Heart left ventricle (tissue), 16 donors: ENCODE data around the gene ARHGEF3. TPM values are rescaled to one million over a fixed set of nuclear protein-coding genes. Genes with fewer than 3 reads are reported as not detected.

ENCODE experiments used
- ATAC-seq, 4 donors: fragments of 200-7000 bp; cut with Tn5 transposase; one replicate each; pipeline ENCODE4 v1.9.1; 2020 to 2022; ENCODE audit warnings: moderate library complexity in 4 of 4, mild to moderate bottlenecking in 3 of 4, moderate number of reproducible peaks in 1 of 4
- DNase-seq, 5 donors: peaks; one replicate each; pipeline ENCODE4 v3.0.0-alpha.2; 2020
- H3K27ac ChIP-seq, 12 donors: fragments of 200-600 bp; sonication (generic) in 4 of 12; one replicate each; pipeline versions ENCODE4 v1.5.0 to v1.8.0; 2016 to 2022; ENCODE audit warnings: mild to moderate bottlenecking in 2 of 12
- H3K27me3 ChIP-seq, 9 donors: fragments of 200-600 bp; sonication (generic) in 2 of 9; one replicate each; pipeline versions ENCODE4 v1.5.1 to v1.8.0; 2016 to 2022; ENCODE audit warnings: mild to moderate bottlenecking in 3 of 9
- H3K36me3 ChIP-seq, 9 donors: fragments of 200-600 bp; sonication (generic) in 2 of 9; one replicate each; pipeline versions ENCODE4 v1.5.0 to v1.8.0; 2018 to 2022; ENCODE audit warnings: mild to moderate bottlenecking in 2 of 9
- H3K4me1 ChIP-seq, 12 donors: fragments of 200-600 bp; sonication (generic) in 4 of 12; one replicate each; pipeline versions ENCODE4 v1.5.0 to v1.8.0; 2016 to 2022; ENCODE audit warnings: mild to moderate bottlenecking in 3 of 12
- H3K4me3 ChIP-seq, 12 donors: fragments of 200-600 bp; sonication (generic) in 4 of 12; one replicate each; pipeline versions ENCODE4 v1.5.0 to v1.8.0; 2017 to 2022; ENCODE audit warnings: mild to moderate bottlenecking in 9 of 12, moderate library complexity in 4 of 12
- H3K9me3 ChIP-seq, 12 donors: fragments of 200-600 bp; sonication (generic) in 4 of 12; one replicate each; pipeline versions ENCODE4 v1.5.0 to v1.8.0; 2016 to 2022; ENCODE audit warnings: mild to moderate bottlenecking in 1 of 12
- POLR2A ChIP-seq, 2 donors: fragments of 450-650 bp; IDR thresholded peaks; one replicate each; pipeline ENCODE4 v1.6.1; 2017; ENCODE audit warnings: antibody characterized with exemption in 2 of 2, mild to moderate bottlenecking in 2 of 2, moderate library complexity in 2 of 2
- WGBS, 4 donors: extraction: QIAGEN DNeasy Blood & Tissue Kit in 2 of 4; methylation state at CpG; one replicate each; pipeline versions ENCODE4 v1.1.5 to v1.1.7; 2013 to 2018; 5-methylcytosine and 5-hydroxymethylcytosine counted together
- intact Hi-C, 10 donors: fragments of 100-400 bp; cut with DNase I; formaldehyde crosslinking; loops; one replicate each; pipeline versions ENCODE4 v1.11.1 to v1.14.2; 2022
- polyA plus RNA-seq, 2 donors: library from polyadenylated mRNA; stranded (reverse); fragments of 200-250 nt; gene quantifications; one replicate each; pipeline ENCODE4 v1.2.3, GENCODE V29; 2013
- total RNA-seq, 9 donors: library from RNA; depleted of rRNA in 2 of 9; stranded (reverse); fragments of >200 nt in 2 of 9; fragmentation: NEBNext Ultra II Directional in 3 of 9; extraction: Animal tissue kit (Norgen Biotek cat#: 25700) in 3 of 9; gene quantifications; one replicate each; pipeline versions ENCODE4 v1.1.0 to v1.2.4, GENCODE V29; 2016 to 2023
- TF ChIP-seq, protein P1 (sequence below), 12 donors: fragments of 200-600 bp; sonication (generic) in 4 of 12; IDR thresholded peaks; one replicate each; pipeline versions ENCODE4 v1.5.0 to v1.8.0; 2018 to 2022; ENCODE audit warnings: antibody characterized with exemption in 12 of 12, mild to moderate bottlenecking in 5 of 12
- donor health status: ischemic (EF 13 %, LVEDD 7.1; RV severe dilation, severe dysfunction).
- donor health status: healthy with polysubstance abuse.
- donor health status: DM: no; HTN: yes; CAD: no.
- donor health status: DM: no; HTN: no; CAD: no.
- donor health status: ischemic (EF 25% LVEDD 6.9; RV normal size, moderate dysfunction).
- donor health status: ischemic (EF 25% LVEDD 5.7; RV mildly dilated, moderate dysfunction).
- donor health status: healthy.
- donor health status: DM: yes; HTN: yes; CAD: no.
- donor health status: ischemic (EF 35%, LVEDD 5.7; RV mildly dilated, moderate dysfunction).
- donor health status: nonischemic (EF 11% LVEDD 7.7; RV severe dilation, severe dysfunction).
- donor health status: DM: yes; HTN: yes; CAD: no.
- donor health status: PGD.
- donor health status: ischemic (EF 29% LVEDD 5.4; RV normal size, mild dysfunction).
- donor health status: nonischemic (EF 23%, LVEDD 6.1; RV moderate dilation, normal function).

ARHGEF3 gene
- total and polyA plus RNA-seq, 11 donors, result 6.5 to 36.8 (median 16.8) TPM

DNA sequence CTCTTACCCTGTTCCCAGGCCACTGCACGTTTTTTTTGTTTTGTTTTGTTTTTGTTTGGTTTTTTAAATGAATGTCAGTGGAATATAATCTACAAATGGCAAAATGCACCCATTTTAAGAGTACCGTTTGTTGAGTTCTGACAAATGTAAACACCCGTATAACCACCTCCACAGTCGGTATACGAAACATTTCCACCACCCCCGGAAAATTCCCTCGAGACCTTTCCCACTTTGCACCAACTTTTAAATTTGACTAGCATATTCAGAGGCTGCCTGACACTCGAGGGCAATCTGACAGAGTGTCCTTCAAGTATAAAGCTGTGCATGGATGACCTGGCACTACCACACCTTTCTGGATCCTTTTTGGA lies 613 bp upstream of the ARHGEF3 start:
- Histone ChIP-seq H3K4me1 (peaks cover 3 to 46% (median 26%) of the 10 kb centered on the region in 12 donors), H3K36me3 (no peaks in the 10 kb centered on the region), H3K27ac (peak overlapping the region in 3 of 12 donors; percentile 70 to 87 (median 75)), H3K4me3 (peak overlapping the region in 11 of 12 donors; percentile 70 to 94 (median 87)), H3K27me3 (no peaks in the 10 kb centered on the region), H3K9me3 (no peaks in the 10 kb centered on the region)
- no peak for ATAC-seq
- WGBS, 4 donors, result 39 to 50% (median 46%) methylated on average over 8 of the region's 8 CpGs
- TF ChIP-seq, protein P1, sequence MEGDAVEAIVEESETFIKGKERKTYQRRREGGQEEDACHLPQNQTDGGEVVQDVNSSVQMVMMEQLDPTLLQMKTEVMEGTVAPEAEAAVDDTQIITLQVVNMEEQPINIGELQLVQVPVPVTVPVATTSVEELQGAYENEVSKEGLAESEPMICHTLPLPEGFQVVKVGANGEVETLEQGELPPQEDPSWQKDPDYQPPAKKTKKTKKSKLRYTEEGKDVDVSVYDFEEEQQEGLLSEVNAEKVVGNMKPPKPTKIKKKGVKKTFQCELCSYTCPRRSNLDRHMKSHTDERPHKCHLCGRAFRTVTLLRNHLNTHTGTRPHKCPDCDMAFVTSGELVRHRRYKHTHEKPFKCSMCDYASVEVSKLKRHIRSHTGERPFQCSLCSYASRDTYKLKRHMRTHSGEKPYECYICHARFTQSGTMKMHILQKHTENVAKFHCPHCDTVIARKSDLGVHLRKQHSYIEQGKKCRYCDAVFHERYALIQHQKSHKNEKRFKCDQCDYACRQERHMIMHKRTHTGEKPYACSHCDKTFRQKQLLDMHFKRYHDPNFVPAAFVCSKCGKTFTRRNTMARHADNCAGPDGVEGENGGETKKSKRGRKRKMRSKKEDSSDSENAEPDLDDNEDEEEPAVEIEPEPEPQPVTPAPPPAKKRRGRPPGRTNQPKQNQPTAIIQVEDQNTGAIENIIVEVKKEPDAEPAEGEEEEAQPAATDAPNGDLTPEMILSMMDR (IDR thresholded peaks at IDR 0.05), result no peak
- TF ChIP-seq POLR2A (IDR thresholded peaks at IDR 0.05), result no peak
- no peak for DNase-seq
- intact Hi-C loops, result loop anchor here in 9 of 10 donors (5.0 to 10.0 kb wide), 9 partner anchors 50 to 185 kb away; no protein-coding TSS in a partner anchor

DNA sequence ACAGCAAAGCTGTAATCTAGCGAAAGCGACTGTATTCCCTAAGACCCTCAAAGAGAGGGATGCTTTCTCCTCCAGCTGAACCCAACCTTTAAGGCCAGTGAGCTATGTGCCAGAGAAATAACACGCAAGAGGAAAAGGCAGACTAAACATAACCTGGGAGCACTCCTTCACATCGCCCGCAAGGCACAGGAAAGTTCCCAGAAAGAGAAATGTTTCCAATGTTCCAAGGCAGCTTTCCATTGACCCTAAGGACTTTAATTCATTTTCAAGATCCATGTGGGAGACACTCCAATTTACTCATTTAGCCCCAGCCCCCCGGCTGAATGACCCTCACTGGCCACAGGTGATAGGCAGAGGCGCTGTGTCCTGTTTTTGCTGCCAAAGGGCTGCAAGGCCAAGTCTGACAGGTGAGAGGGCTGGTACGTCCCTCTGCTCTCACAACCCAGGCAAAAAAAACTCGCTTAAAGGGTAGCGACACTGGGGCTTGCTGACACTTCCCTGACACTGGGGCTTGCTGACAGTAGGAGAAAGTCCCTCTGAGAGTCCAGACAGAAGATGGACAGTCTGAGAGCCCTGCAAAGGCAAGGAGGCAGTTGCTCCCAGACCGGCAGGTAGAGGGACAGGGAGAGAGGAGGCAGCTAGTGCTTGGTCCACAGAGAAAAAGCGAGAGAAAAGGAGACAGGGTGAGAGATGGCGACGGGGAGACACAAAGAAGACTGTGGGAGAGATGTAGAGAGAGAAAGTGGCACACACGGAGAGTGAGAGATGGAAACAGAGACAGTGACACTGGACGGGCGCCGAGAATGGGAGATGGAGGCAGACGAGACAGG lies 702 bp downstream of the ARHGEF3 start:
- peak overlapping the region; percentile 26 to 87 (median 72) for H3K27ac ChIP-seq
- H3K27me3 ChIP-seq, result no peaks in the 10 kb centered on the region
- DNase-seq (peak in 1 of 5 donors; percentile 23), ATAC-seq (peak; percentile 10 to 31 (median 28))
- H3K36me3 ChIP-seq, result no peaks in the 10 kb centered on the region
- intact Hi-C loops, result loop anchor here (1.0 to 10.0 kb wide), 14 partner anchors 49 to 188 kb away; no protein-coding TSS in a partner anchor
- 21 to 32% (median 28%) methylated on average over 19 of the region's 19 CpGs for WGBS, 4 donors
- H3K4me1 ChIP-seq, result peaks cover 3 to 58% (median 31%) of the 10 kb centered on the region in 12 donors
- H3K9me3 ChIP-seq, result no peaks in the 10 kb centered on the region
- H3K4me3 ChIP-seq, result peak overlapping the region; percentile 70 to 94 (median 86)
- TF ChIP-seq, protein P1 (IDR thresholded peaks at IDR 0.05), result no peak
- no peak for TF ChIP-seq POLR2A (IDR thresholded peaks at IDR 0.05)

DNA sequence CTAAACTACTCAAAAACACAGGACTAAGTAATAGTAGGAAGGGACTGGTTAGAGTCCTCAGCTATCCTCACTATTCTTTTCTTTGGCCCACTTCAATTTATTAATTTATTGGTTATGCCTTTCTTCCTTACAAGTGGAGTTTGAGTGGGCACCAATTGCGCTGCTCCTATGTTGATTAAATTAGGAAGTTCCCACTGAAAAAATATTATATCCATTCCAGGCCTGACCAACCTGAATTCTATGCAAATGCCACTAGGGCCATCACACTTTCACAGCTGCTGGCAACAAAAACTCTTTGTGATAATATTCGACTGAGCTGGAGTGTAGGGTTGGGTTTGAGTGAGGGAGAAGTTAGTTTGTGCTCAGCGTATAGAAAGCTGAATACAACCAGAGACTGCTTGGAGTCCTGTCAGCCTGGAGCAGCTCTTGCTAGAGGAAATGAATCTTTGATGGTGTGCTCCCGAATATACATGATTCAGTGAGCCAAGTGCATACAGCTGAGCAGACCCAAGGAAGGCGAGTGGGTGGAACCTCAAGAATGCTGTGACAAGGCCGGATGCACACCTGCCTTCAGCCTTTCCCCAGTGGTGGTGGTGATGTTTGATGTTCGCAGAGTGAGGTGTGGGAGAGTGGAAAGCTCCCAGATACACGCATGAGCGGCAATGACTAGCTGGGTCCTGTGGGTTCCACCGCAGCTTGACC lies 1.5 kb downstream of the ARHGEF3 start:
- intact Hi-C loops, result loop anchor here (1.0 to 10.0 kb wide), 13 partner anchors 48 to 189 kb away; no protein-coding TSS in a partner anchor
- DNase-seq (peak in 1 of 5 donors; percentile 22), ATAC-seq (peak in 3 of 4 donors; percentile 4 to 27 (median 10))
- H3K27ac ChIP-seq, result peak overlapping the region in 10 of 12 donors; percentile 38 to 87 (median 74)
- no peaks in the 10 kb centered on the region for H3K27me3 ChIP-seq
- no peaks in the 10 kb centered on the region for H3K36me3 ChIP-seq
- 22 to 47% (median 38%) methylated on average over 10 of the region's 10 CpGs for WGBS, 4 donors
- no peaks in the 10 kb centered on the region for H3K9me3 ChIP-seq
- peaks cover 3 to 66% (median 37%) of the 10 kb centered on the region in 12 donors for H3K4me1 ChIP-seq
- H3K4me3 ChIP-seq, result peak overlapping the region; percentile 70 to 94 (median 86)
- no peak for TF ChIP-seq POLR2A (IDR thresholded peaks at IDR 0.05)
- TF ChIP-seq, protein P1 (IDR thresholded peaks at IDR 0.05), result no peak
